ENCODE results near the gene MECP2.

The MECP2 gene

DNA sequence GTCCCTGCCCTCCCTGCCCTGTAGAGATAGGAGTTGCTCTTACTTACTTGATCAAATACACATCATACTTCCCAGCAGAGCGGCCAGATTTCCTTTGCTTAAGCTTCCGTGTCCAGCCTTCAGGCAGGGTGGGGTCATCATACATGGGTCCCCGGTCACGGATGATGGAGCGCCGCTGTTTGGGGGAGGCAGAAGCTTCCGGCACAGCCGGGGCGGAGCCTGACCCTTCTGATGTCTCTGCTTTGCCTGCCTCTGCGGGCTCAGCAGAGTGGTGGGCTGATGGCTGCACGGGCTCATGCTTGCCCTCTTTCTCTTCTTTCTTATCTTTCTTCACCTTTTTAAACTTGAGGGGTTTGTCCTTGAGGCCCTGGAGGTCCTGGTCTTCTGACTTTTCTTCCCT, 65.4 kb downstream of the MECP2 start:
- TF ChIP-seq, protein P1, sequence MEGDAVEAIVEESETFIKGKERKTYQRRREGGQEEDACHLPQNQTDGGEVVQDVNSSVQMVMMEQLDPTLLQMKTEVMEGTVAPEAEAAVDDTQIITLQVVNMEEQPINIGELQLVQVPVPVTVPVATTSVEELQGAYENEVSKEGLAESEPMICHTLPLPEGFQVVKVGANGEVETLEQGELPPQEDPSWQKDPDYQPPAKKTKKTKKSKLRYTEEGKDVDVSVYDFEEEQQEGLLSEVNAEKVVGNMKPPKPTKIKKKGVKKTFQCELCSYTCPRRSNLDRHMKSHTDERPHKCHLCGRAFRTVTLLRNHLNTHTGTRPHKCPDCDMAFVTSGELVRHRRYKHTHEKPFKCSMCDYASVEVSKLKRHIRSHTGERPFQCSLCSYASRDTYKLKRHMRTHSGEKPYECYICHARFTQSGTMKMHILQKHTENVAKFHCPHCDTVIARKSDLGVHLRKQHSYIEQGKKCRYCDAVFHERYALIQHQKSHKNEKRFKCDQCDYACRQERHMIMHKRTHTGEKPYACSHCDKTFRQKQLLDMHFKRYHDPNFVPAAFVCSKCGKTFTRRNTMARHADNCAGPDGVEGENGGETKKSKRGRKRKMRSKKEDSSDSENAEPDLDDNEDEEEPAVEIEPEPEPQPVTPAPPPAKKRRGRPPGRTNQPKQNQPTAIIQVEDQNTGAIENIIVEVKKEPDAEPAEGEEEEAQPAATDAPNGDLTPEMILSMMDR (IDR thresholded peaks at IDR 0.05; ENCODE audit: low read length, missing control alignments) = no peak
- DNase-seq (ENCODE audit: low read depth) = no peak
- H3K4me3 ChIP-seq (replicated peaks; ENCODE audit: low read depth, low read length) = no peak overlapping the region

- H3K4me3 ChIP-seq (replicated peaks; ENCODE audit: low read depth, low read length) = no peak overlapping the region
- no peak for DNase-seq (ENCODE audit: low read depth)
- TF ChIP-seq, protein P1 (IDR thresholded peaks at IDR 0.05; ENCODE audit: low read length, missing control alignments) = no peak
These were observed 66.7 kb downstream of the MECP2 start for GRCh38 chrX:154030715-154031305.

- TF ChIP-seq, protein P1 (IDR thresholded peaks at IDR 0.05; ENCODE audit: low read length, missing control alignments) = no peak
- DNase-seq (ENCODE audit: low read depth) = no peak
- H3K4me3 ChIP-seq (replicated peaks; ENCODE audit: low read depth, low read length) = no peak overlapping the region
These were observed 67.3 kb downstream of the MECP2 start for GRCh38 chrX:154030266-154030665.

- DNase-seq (ENCODE audit: low read depth) = no peak
- TF ChIP-seq, protein P1 (IDR thresholded peaks at IDR 0.05; ENCODE audit: low read length, missing control alignments) = no peak
- H3K4me3 ChIP-seq (replicated peaks; ENCODE audit: low read depth, low read length) = no peak overlapping the region
These were observed 68.1 kb downstream of the MECP2 start for GRCh38 chrX:154029439-154029838.

DNA sequence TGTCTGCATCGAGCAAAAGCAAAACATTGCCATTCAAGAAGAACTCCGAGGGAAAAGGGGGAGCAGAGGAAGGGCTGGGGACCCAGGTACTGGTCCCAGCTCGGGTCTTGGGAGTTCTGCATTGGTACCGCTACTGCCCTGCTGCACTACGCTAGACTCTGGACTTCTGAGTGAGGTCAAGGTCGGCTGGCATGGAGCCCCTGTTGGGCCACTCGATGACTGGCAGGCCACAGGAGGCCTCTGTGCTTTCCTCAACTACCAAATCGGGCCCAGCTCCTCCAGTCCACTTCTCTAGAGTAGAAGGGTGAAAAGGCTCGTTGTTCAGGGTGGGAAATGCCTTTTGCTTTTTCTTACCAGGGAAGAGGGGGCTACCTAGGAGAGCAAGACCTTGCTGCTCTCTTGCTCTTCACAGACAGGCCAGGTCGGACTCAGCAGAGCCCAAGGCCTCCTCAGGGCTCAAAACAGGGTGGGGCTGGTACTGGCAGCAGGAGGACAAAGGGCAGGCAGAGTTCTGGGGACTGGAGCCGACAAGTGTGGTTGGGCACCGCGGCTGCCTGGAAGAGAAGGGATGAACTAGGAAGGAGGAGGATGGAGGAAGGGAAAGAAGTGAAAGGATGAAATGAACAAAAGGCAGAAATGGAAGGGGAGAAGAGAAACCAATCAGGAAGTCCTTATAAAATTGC, 68.9 kb downstream of the MECP2 start:
- no peak overlapping the region for H3K4me3 ChIP-seq (replicated peaks; ENCODE audit: low read depth, low read length)
- no peak for DNase-seq (ENCODE audit: low read depth)
- TF ChIP-seq, protein P1 (IDR thresholded peaks at IDR 0.05; ENCODE audit: low read length, missing control alignments) = no peak

- DNase-seq (ENCODE audit: low read depth) = no peak
- TF ChIP-seq, protein P1 (IDR thresholded peaks at IDR 0.05; ENCODE audit: low read length, missing control alignments) = no peak
- H3K4me3 ChIP-seq (replicated peaks; ENCODE audit: low read depth, low read length) = no peak overlapping the region
These were observed 69.5 kb downstream of the MECP2 start for GRCh38 chrX:154027986-154028385.

DNA sequence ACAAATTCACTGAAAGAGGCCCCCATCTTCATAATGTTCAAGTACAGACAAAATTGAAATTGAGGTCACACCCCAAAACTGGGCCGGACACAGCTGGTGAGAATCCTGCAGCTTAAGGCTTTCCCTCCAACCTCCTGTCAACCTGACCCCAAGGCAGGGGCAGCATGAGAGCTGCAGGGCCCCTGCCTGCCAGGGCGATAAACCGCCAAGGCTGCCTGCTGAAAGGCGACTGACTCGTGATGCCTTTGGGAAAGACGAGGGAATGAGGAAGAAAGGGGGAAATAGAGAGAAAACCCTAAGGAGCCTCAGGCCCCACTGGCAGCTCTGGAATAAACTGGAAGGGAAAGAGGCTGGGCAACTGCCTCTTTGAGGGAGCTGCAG, 70.5 kb downstream of the MECP2 start:
- TF ChIP-seq, protein P1 (IDR thresholded peaks at IDR 0.05; ENCODE audit: low read length, missing control alignments) = no peak
- no peak for DNase-seq (ENCODE audit: low read depth)
- H3K4me3 ChIP-seq (replicated peaks; ENCODE audit: low read depth, low read length) = no peak overlapping the region
